ENCODE data around the gene PYGB.

PYGB gene

GRCh38 chr20:25271486-25272222 is 23.8 kb downstream of the PYGB start:
- no peak for DNase-seq

- DNase-seq, result no peak
These were observed 24.5 kb downstream of the PYGB start for GRCh38 chr20:25272223-25273000.

- DNase-seq, result no peak
These were observed 25.2 kb downstream of the PYGB start for GRCh38 chr20:25273046-25273445.

DNA sequence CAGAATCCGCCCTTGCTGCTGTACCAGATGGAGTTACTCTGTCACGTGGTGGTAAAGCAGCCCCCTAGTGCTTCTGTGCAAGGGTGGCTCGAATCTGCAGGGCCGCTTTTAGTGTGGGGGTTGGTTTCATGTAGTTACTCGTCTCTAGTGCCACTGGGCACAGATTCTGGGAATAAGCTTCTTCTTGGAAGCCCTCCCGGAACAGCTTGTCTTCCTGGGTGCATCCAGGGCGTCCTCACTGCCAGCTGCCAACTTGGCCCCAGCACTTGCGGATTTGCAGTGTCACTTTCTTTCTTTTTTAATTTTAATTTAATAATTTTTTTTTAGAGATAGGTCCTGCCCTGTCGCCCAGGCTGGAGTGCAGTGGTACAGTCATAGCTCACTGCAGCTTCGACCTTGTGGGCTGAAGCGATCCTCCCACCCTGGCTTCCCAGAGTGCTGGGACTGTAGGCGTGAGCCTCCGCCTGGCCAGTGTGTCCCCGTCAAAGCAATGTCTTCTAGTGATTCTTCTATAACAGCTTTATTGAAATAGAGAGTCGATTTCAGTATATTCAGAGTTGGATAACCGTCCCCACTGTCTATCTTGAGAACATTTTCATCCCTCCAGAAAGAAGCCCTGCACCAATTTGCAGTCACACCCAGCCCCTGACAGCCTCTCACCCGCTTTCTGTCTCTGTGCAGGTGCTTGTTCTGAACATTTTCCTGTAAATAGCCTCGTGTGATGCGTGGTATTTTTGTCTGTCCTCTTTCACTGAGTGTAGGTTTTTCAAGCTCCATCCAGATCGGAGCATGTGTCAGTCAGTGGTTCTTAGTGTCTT is 25.9 kb downstream of the PYGB start:
- DNase-seq, result no peak

GRCh38 chr20:25274481-25274880 is 26.6 kb downstream of the PYGB start:
- DNase-seq, result no peak

DNA sequence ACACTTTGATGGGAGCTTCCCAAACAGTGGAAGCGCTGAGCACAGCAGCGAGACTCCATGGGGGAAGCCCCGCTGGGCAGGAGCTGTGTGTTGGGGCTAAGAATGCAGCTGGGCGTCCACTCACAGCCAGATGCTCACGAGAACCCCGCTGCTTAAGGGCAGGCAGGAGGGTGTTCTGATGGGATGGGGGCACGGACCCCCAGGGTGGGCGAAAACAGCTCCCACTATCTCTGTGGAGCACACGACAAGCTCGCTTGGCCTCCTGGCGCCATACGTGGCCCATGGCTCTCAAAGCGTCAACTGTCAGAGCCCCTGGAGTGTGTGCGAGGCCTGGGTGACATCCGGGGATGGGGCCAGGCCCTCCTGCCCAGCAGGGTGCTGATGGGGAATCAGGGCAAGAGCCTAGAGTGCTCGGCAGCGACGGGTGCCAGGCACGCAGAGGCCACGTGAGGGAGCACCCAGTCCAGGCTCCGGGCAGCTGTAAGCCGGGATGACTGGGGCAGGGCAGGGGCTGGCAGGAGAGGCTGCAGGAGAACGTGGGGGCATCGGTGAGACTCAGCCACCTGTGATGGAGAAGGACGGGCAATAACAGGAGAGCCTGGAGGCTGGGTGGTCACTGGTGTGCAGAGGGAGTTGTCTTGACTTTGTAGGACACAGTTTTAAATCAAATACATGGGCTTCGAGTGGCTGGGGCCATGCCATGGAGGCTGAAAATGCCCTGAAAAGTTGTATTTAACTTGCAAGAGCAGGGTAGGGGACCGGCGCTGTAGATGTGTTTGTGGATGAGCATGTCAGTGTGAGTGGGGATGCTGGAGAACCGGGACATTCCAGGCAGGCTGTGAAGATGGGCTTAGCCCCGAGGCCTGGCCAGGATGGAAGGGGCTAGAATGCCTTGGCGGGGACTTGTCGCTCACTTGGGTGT is 27.3 kb downstream of the PYGB start:
- no peak for DNase-seq

- no peak for DNase-seq
These were observed 28.1 kb downstream of the PYGB start for GRCh38 chr20:25275813-25276532.

GRCh38 chr20:25276533-25277050 is 28.7 kb downstream of the PYGB start:
- DNase-seq, result no peak

GRCh38 chr20:25277051-25277801 is 29.3 kb downstream of the PYGB start:
- no peak for DNase-seq

DNA sequence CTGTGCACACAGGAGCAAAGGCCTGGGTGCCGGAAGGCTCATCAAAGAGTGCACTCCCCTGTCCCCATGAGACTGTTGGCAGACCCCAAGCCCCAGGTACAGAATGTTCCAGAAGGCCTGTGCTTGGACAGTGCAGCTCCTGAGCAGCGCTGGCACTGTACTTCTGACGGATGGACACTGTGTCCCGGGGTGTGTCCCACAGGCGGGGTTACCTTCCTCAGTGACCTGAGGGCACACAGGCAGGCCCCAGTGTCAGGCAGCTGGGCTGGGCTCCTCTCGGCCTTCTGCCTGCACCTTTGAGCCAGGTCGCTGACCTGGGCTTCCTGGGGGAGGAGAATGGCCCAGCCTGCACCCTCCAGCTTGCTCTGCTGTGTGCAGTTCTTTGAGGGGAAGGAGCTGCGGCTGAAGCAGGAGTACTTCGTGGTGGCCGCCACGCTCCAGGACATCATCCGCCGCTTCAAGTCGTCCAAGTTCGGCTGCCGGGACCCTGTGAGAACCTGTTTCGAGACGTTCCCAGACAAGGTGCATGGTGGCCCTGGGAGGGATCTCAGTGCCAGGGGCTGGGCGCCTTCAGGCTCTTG is 30.1 kb downstream of the PYGB start:
- no peak for DNase-seq

- no peak for DNase-seq
These were observed 30.9 kb downstream of the PYGB start for GRCh38 chr20:25278636-25279361.

DNA sequence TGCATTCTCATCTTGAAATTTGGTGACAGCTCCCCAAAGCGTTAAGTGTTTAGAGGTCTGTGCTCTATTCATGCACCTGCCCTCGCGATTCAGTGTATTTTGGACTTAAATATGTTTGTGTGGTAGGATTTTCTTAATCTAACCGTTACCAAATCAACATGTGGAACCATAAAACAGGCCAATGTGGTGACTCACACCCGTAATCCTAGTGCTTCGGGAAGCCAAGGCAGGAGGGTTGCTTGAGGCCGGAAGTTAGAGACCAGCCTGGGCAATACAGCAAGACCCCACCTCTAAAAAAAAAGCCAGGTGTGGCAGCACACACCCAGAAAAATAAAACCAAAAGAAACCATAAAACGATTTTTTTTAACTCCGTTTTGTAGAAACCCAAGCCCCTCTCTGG is 31.5 kb downstream of the PYGB start:
- no peak for DNase-seq

- no peak for DNase-seq
These were observed 32.2 kb downstream of the PYGB start for GRCh38 chr20:25280051-25280573.

- DNase-seq, result no peak
These were observed 33.0 kb downstream of the PYGB start for GRCh38 chr20:25280574-25281535.

DNA sequence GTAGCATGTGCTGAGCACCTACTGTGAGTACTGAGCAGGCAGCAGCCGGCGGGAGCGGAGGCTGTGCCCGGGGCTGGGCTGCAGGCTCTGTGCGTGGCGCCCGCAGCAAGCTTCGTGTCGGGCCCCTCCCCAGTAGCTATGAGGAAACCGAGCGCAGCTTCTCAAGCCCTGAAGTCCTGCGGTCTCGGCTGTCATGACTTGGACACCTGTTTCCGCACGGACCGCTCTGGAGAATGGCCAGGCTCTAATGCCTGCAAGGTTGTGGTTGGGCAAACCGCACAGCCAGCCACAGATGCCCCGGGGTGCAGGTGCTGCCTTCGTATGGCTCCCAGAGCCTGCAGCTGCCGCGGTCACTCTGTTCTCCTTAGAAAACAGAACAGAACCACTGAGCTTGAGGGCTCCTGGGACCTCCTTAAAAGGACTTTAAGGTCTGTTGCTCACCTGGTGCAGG is 33.7 kb downstream of the PYGB start:
- DNase-seq, result no peak

DNA sequence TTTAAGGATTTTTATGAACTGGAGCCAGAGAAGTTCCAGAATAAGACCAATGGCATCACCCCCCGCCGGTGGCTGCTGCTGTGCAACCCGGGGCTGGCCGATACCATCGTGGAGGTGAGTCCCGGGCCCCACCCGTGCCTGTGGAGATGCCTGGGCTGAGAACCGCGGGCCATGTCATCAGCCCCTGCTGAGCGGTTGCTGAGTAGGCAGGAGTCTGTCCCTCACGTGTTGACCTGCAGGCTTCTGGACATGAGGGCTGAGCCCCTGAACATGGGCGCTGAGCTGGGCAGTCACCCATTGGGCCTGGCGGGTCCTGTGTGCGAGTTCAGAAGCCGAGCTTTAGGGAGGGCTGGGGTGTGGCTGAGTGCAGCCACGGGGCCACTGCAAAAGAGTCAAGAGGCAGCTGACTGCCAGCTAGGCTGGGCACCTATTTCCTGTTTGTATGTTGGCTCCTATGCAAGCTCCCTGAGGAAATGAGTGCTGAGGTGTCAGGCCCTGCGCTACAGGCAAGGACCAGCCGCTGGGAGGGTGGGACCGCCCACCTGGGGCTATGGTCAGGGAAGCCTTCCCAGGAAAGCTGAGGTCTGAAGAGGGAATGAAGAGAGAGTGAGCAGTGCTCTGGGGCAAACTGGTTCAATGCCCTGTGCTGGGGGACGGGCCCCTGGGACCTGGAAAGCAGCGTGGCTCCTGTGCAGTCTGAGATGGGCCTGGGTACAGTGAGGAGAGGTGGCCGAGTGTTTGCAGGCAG is 34.3 kb downstream of the PYGB start:
- DNase-seq, result no peak

DNA sequence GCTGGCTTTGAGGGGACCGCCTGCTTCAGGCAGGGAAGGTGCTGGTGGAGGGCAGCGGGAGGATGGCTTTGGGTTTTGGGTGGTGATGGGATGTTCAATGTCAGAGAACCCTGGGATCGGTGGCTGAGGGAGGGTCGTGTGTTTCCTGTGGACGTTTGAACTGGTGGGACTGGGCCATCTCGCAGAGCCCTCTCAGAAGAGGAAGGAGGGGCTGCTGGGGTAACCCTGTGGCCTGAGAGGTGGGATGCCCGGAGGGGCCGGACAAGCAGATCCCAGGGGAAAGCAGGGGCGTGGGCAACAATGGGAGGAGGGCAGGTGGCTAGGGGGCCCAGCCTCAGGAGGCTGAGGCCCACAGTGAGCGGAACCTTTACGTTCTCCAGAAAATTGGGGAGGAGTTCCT is 34.9 kb downstream of the PYGB start:
- no peak for DNase-seq

Measured in activated T-cell treated with anti-CD3 and anti-CD28 coated beads, Interleukin-2, amount 50 U/mL, for 48 hours (primary cell).